ENCODE measurements around the gene SPHK2. TPM values are rescaled to one million over a fixed set of nuclear protein-coding genes. Genes with fewer than 3 reads are reported as not detected.

Gene SPHK2
- total and polyA plus RNA-seq, 2 of the 8 experiments (the other 6 are each of a cell fraction or from before 2014, with no cell fraction given) = 43.9 to 60.9 TPM

DNA sequence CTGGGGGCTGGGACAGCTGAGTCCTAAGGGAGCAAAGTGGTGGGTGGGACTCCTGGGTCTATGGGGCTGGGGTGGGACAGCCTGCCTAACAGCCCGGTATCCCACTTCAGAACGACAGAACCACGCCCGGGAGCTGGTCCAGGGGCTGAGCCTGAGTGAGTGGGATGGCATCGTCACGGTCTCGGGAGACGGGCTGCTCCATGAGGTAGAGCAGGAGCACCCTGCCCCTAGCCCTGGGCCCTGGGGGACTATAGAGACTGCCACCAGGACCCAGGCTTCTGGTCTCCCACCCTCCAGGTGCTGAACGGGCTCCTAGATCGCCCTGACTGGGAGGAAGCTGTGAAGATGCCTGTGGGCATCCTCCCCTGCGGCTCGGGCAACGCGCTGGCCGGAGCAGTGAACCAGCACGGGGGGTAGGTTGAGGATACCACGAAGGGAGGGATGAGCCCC, 8.6 kb downstream of the SPHK2 start (continued):
- TF ChIP-seq SP4 (IDR thresholded peaks at IDR 0.05; ENCODE audit: low read length) (no peak), MAFK (IDR thresholded peaks at IDR 0.05; ENCODE audit: low read depth, low read length) (no peak), RBBP5 (IDR thresholded peaks at IDR 0.05; ENCODE audit: borderline replicate concordance, low read depth, low read length) (no peak), BCL11A (IDR thresholded peaks at IDR 0.05; ENCODE audit: low read depth in 2 of 2, low read length in 2 of 2) (no peak), BRCA1 (IDR thresholded peaks at IDR 0.05; ENCODE audit: low read depth, low read length) (no peak), TEAD4 (IDR thresholded peaks at IDR 0.05; ENCODE audit: low read depth, low read length) (no peak)

All from H1 (cell line).